K562 (cell line): ENCODE results near the gene SBNO1. TPM values are rescaled to one million over a fixed set of nuclear protein-coding genes. Genes with fewer than 3 reads are reported as not detected.

Experiments used
- ATAC-seq: fragments of 200-7000 bp; cut with Tn5 transposase; 3 replicates; pipeline ENCODE4 v1.9.1; 2020; ENCODE audit warnings: moderate library complexity
- BruUV-seq: library from RNA; stranded (reverse); fragments of 400-500 nt; replicated peaks from 2 replicates; lab custom pipeline; 2021; lab: Mats Ljungman, UMichigan
- CTCF ChIA-PET: fragments of 300-600 bp; formaldehyde crosslinking; extraction: SDS; loops from one replicate; lab custom pipeline; 2021; ENCODE audit warnings: low intra/inter-chr PET ratio; lab: Yijun Ruan, JAX
- POLR2A ChIA-PET: fragments of 300-600, 350-650 bp; sonication (Branson Sonifier 250); formaldehyde crosslinking; extraction: SDS; loops from one replicate; lab custom pipeline; 2021; ENCODE audit warnings: antibody characterized with exemption, inconsistent platforms; lab: Yijun Ruan, JAX
- DNase-seq, 4 experiments: peaks; one replicate each; pipeline versions ENCODE4 v3.0.0 to v3.0.0-alpha.2; 2011 to 2018; ENCODE audit warnings: low spot score in 3 of 4, mixed read lengths in 3 of 4; ENCODE audit errors: extremely low read depth in 1 of 4
- FAIRE-seq: peaks from 2 replicates; lab custom pipeline; 2011; peaks lifted over from hg19 to GRCh38; lab: Jason Lieb, UNC
- H2AFZ ChIP-seq: 2 replicates; pipeline ENCODE4 v1.6.0; 2011; ENCODE audit warnings: low read depth, low read length, control low read depth, inconsistent platforms
- H3K27ac ChIP-seq: fragments of 200-600 bp; 3 replicates; pipeline ENCODE4 v1.8.0; 2011; ENCODE audit warnings: low read depth, mild to moderate bottlenecking, control low read depth, inconsistent platforms, low read length, moderate library complexity, mixed read lengths; ENCODE audit errors: extremely low read depth
- H3K27me3 ChIP-seq, 2 experiments: fragments of 300-600 bp in 1 of 2; 2 replicates in 1 of 2; 3 replicates in 1 of 2; pipeline versions ENCODE4 v1.6.0 to v1.8.0; 2011; ENCODE audit warnings: inconsistent platforms in 2 of 2, low read length in 2 of 2, mild to moderate bottlenecking in 1 of 2, mixed read lengths in 1 of 2, moderate library complexity in 1 of 2; ENCODE audit not compliant: control insufficient read depth in 2 of 2, insufficient read depth in 2 of 2
- H3K36me3 ChIP-seq: fragments of 300-600 bp; 3 replicates; pipeline ENCODE4 v1.8.0; 2011; ENCODE audit warnings: mild to moderate bottlenecking, low read length, inconsistent platforms; ENCODE audit not compliant: control insufficient read depth, insufficient read depth
- H3K4me1 ChIP-seq, 2 experiments: fragments of 200-600 bp in 1 of 2; replicated peaks in 1 of 2; 2 replicates in 1 of 2; 3 replicates in 1 of 2; pipeline versions ENCODE4 v1.5.1 to v1.8.0; 2011; ENCODE audit warnings: inconsistent platforms in 2 of 2, low read length in 2 of 2, mild to moderate bottlenecking in 1 of 2, mixed read lengths in 1 of 2, moderate library complexity in 1 of 2; ENCODE audit not compliant: control insufficient read depth in 2 of 2, insufficient read depth in 2 of 2
- H3K4me2 ChIP-seq: 2 replicates; pipeline ENCODE4 v1.6.1; 2011; ENCODE audit warnings: low read length, control low read depth, inconsistent platforms, mixed read lengths; ENCODE audit not compliant: insufficient read depth
- H3K4me3 ChIP-seq: fragments of 200-600 bp; sonication (generic), shearing (Covaris generic); 2 replicates; pipeline ENCODE4 v1.5.1; 2016; ENCODE audit warnings: control low read depth, inconsistent platforms
- H3K79me2 ChIP-seq: fragments of 200-600 bp; 3 replicates; pipeline ENCODE4 v1.8.0; 2011; ENCODE audit warnings: low read length, inconsistent platforms; ENCODE audit not compliant: control insufficient read depth, insufficient read depth
- H3K9ac ChIP-seq, 2 experiments: 2 replicates each; pipeline versions ENCODE4 v1.6.0 to v1.6.1; 2011; ENCODE audit warnings: low read depth in 2 of 2, low read length in 2 of 2, control low read depth in 1 of 2, inconsistent platforms in 1 of 2, mild to moderate bottlenecking in 1 of 2, mixed read lengths in 1 of 2; ENCODE audit not compliant: insufficient read depth in 1 of 2
- H3K9me1 ChIP-seq: one replicate; pipeline ENCODE4 v1.6.0; 2011; ENCODE audit warnings: inconsistent platforms, mild to moderate bottlenecking, low read length, moderate library complexity; ENCODE audit not compliant: control insufficient read depth, insufficient read depth
- H3K9me3 ChIP-seq: replicated peaks from 2 replicates; pipeline ENCODE4 v1.5.1; 2011; ENCODE audit warnings: low read depth, low read length, inconsistent platforms; ENCODE audit not compliant: control insufficient read depth, insufficient read depth
- H4K20me1 ChIP-seq: replicated peaks from 2 replicates; pipeline ENCODE4 v1.6.1; 2011; ENCODE audit warnings: low read length, inconsistent platforms, mixed read lengths; ENCODE audit not compliant: control insufficient read depth, insufficient read depth
- E2F5 ChIP-seq: sonication (generic); formaldehyde crosslinking; IDR thresholded peaks from 2 replicates; pipeline ENCODE4 v1.8.0; 2022; ENCODE audit warnings: mild to moderate bottlenecking, missing genetic modification reagents
- ETS2 ChIP-seq: IDR thresholded peaks from 2 replicates; pipeline ENCODE4 v1.6.1; 2016; ENCODE audit warnings: borderline replicate concordance, missing genetic modification characterization, mild to moderate bottlenecking, moderate library complexity, missing compliant biosample characterization; ENCODE audit not compliant: poor library complexity, severe bottlenecking
- PHB ChIP-seq: fragments of 250-450 bp; sonication (Bioruptor Pico); IDR thresholded peaks from 2 replicates; pipeline ENCODE4 v1.5.0; 2021
- RBFOX2 ChIP-seq: fragments of 200-400 bp; formaldehyde crosslinking; IDR thresholded peaks from 2 replicates; pipeline ENCODE4 v1.6.1; 2017; ENCODE audit warnings: low read depth, mild to moderate bottlenecking, low read length, moderate library complexity
- SAP30 ChIP-seq: fragments of 200-600 bp; sonication (generic); IDR thresholded peaks from 2 replicates; pipeline ENCODE4 v1.6.1; 2012; ENCODE audit warnings: borderline replicate concordance, low read depth, mild to moderate bottlenecking, moderate library complexity, low read length, control low read depth, inconsistent platforms; ENCODE audit not compliant: insufficient read depth, poor library complexity, severe bottlenecking
- SIN3A ChIP-seq, 2 experiments: fragments of 150-350 bp in 1 of 2; IDR thresholded peaks; 2 replicates each; pipeline ENCODE4 v1.6.1; 2011 to 2016; ENCODE audit warnings: borderline replicate concordance in 2 of 2, low read depth in 2 of 2, low read length in 2 of 2, mild to moderate bottlenecking in 2 of 2, moderate library complexity in 2 of 2; ENCODE audit not compliant: control insufficient read depth in 1 of 2
- ZNF175 ChIP-seq: fragments of 200-800 bp; sonication (Bioruptor generic); IDR thresholded peaks from 2 replicates; pipeline ENCODE4 v1.6.1; 2016; ENCODE audit warnings: low read depth, mild to moderate bottlenecking, missing genetic modification characterization, missing compliant biosample characterization
- WGBS: fragments of 100-300 bp; shearing (Covaris generic); methylation state at CpG from one replicate; pipeline ENCODE4 v1.1.6; 2016; ENCODE audit warnings: low coverage, mixed read lengths; ENCODE audit not compliant: insufficient coverage; ENCODE audit errors: missing lambda C conversion rate; 5-methylcytosine and 5-hydroxymethylcytosine counted together
- in situ Hi-C: fragments of 300-500 bp; cut with MboI; formaldehyde crosslinking; loops from 4 replicates; pipeline ENCODE4 v1.15.0; 2018; ENCODE audit warnings: inconsistent platforms, mixed read lengths
- intact Hi-C: fragments of 100-400 bp; cut with micrococcal nuclease; formaldehyde crosslinking; loops from 2 replicates; pipeline ENCODE4 v1.14.2; 2022
- polyA plus RNA-seq, 8 experiments: library from polyadenylated mRNA; depleted of rRNA in 4 of 8; stranded (reverse) in 5 of 8; unstranded in 3 of 8; fragments of >200 nt; fragmentation: Nextera tagmentation in 2 of 8; fragmentation: Illumina TruSeq in 1 of 8; extraction: Ambion mirVana in 2 of 8; extraction: Trizol in 1 of 8; gene quantifications; 2 replicates each; pipeline versions ENCODE4 v1.2.1 to v1.2.3, GENCODE V29; 2011 to 2014; ENCODE audit warnings: inconsistent platforms in 1 of 8, missing spikeins in 1 of 8
- total RNA-seq, 7 experiments: library from RNA; depleted of rRNA in 6 of 7; stranded (reverse); fragments of >200 nt in 6 of 7; fragmentation: Illumina TruSeq in 2 of 7; extraction: Trizol in 2 of 7; gene quantifications; 2 replicates each; pipeline versions ENCODE4 v1.2.1 to v1.2.3, GENCODE V29; 2011 to 2021; ENCODE audit warnings: low replicate concordance in 1 of 7
- TF ChIP-seq, protein P1 (sequence below), 2 experiments: IDR thresholded peaks; 2 replicates each; pipeline ENCODE4 v1.6.1; 2012; ENCODE audit warnings: improper control_type of control experiment in 2 of 2, low read depth in 2 of 2, low read length in 2 of 2, borderline replicate concordance in 1 of 2
- TF ChIP-seq, protein P2 (sequence below): fragments of 450-650 bp; formaldehyde crosslinking; IDR thresholded peaks from 2 replicates; pipeline ENCODE4 v1.4.0; 2020; ENCODE audit warnings: mild to moderate bottlenecking, moderate library complexity

The SBNO1 gene
- total and polyA plus RNA-seq, 9 of the 15 experiments (the other 6 are each of a cell fraction or from before 2014, with no cell fraction given): 14.9 to 77.1 (median 35.9) TPM

- Histone ChIP-seq H3K79me2 (peaks cover 54% of the 10 kb centered on the region), H2AFZ (no peak overlapping the region), H3K9ac (peak overlapping the region; percentile 97 to 98), H3K4me2 (peak overlapping the region; percentile 97), H3K9me1 (no peaks in the 10 kb centered on the region), H3K36me3 (peaks cover 8% of the 10 kb centered on the region; the same call in 1 of the 3 replicates), H3K9me3 (no peaks in the 10 kb centered on the region), H3K4me1 (peaks cover 30 to 41% of the 10 kb centered on the region in 2 experiments), H3K27me3 (no peaks in the 10 kb centered on the region; a peak in 1 of 5 replicates), H4K20me1 (peaks cover 14% of the 10 kb centered on the region), H3K4me3 (peak overlapping the region; percentile 91), H3K27ac (peak overlapping the region; percentile 93)
- BruUV-seq: TSS peak; percentile 68
- intact Hi-C loops: loop anchor here (10.0 kb wide), 1 partner anchor 330 kb away; the partner anchor contains the start of gene ATP6V0A2
- ChIA-PET POLR2A (interaction anchor here (0.7 to 7.1 kb wide), 20 partner anchors 7 to 325 kb away, joined by 3 to 151 read pairs (median 5); partner anchors contain the start of genes RILPL2, SBNO1 and SNRNP35), CTCF (interaction anchor here (1.4 kb wide), 1 partner anchor 114 kb away, joined by 5 read pairs; no protein-coding TSS in a partner anchor)
- peak; percentile 4 for ATAC-seq
- in situ Hi-C loops: loop anchor here (25.0 kb wide), 1 partner anchor 1547 kb away; no protein-coding TSS in a partner anchor
- under 1% methylated on average over 32 of the region's 41 CpGs for WGBS
- DNase-seq: peak in 3 of 4 experiments; percentile 35 to 52 (median 38)
- FAIRE-seq: no peak
- peak; percentile 91 for TF ChIP-seq RBFOX2
- peak; percentile 12 to 31; a peak in 1 of 4 replicates for TF ChIP-seq SIN3A (IDR thresholded peaks at IDR 0.05; ENCODE audit: borderline replicate concordance in 2 of 2, control insufficient read depth in 1 of 2, low read depth in 2 of 2, low read length in 2 of 2)
- TF ChIP-seq, protein P1, sequence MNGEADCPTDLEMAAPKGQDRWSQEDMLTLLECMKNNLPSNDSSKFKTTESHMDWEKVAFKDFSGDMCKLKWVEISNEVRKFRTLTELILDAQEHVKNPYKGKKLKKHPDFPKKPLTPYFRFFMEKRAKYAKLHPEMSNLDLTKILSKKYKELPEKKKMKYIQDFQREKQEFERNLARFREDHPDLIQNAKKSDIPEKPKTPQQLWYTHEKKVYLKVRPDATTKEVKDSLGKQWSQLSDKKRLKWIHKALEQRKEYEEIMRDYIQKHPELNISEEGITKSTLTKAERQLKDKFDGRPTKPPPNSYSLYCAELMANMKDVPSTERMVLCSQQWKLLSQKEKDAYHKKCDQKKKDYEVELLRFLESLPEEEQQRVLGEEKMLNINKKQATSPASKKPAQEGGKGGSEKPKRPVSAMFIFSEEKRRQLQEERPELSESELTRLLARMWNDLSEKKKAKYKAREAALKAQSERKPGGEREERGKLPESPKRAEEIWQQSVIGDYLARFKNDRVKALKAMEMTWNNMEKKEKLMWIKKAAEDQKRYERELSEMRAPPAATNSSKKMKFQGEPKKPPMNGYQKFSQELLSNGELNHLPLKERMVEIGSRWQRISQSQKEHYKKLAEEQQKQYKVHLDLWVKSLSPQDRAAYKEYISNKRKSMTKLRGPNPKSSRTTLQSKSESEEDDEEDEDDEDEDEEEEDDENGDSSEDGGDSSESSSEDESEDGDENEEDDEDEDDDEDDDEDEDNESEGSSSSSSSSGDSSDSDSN (IDR thresholded peaks at IDR 0.05; ENCODE audit: borderline replicate concordance in 1 of 2, low read depth in 2 of 2, low read length in 2 of 2): peak in 1 of 2 experiments; percentile 80; a peak in 1 of 4 replicates
- 0 out of 2 replicates have a peak, but pooled peaks have one; percentile 46 for TF ChIP-seq ZNF175 (CRISPR knock-in tag)
- TF ChIP-seq PHB: 0 out of 2 replicates have a peak, but pooled peaks have one; percentile 54
- TF ChIP-seq, protein P2, sequence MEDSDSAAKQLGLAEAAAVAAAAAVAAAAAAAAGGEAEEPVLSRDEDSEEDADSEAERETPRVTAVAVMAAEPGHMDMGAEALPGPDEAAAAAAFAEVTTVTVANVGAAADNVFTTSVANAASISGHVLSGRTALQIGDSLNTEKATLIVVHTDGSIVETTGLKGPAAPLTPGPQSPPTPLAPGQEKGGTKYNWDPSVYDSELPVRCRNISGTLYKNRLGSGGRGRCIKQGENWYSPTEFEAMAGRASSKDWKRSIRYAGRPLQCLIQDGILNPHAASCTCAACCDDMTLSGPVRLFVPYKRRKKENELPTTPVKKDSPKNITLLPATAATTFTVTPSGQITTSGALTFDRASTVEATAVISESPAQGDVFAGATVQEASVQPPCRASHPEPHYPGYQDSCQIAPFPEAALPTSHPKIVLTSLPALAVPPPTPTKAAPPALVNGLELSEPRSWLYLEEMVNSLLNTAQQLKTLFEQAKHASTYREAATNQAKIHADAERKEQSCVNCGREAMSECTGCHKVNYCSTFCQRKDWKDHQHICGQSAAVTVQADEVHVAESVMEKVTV (CRISPR knock-in tag): no peak
- no peak for TF ChIP-seq ETS2 (tag)
- TF ChIP-seq E2F5 (CRISPR knock-in tag): 0 out of 2 replicates have a peak, but pooled peaks have one; percentile 47
- peak; percentile 68 for TF ChIP-seq SAP30
These were observed 19.8 kb upstream of the SBNO1 start for GRCh38 chr12:123384318-123384993.
